ENCODE measurements around the gene ANGPTL3. TPM values are rescaled to one million over a fixed set of nuclear protein-coding genes. Genes with fewer than 3 reads are reported as not detected.
"Not testable (repeated sequence)": the region's sequence is repeated elsewhere in the genome, so short reads cannot be mapped to it uniquely, and the experiment has no call there.

Gene ANGPTL3
- total RNA-seq (not detected), polyA plus RNA-seq (not detected)

DNA sequence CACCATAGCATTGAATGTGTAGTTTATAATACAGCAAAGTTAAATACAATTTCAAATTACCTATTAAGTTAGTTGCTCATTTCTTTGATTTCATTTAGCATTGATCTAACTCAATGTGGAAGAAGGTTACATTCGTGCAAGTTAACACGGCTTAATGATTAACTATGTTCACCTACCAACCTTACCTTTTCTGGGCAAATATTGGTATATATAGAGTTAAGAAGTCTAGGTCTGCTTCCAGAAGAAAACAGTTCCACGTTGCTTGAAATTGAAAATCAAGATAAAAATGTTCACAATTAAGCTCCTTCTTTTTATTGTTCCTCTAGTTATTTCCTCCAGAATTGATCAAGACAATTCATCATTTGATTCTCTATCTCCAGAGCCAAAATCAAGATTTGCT, at the start of gene ANGPTL3:
Gene ANGPTL3, plus strand, starts transcription at position 240 of the 400 bp plus-strand sequence. Its CDS starts 47 bp downstream, at position 287.
- no peaks in the 10 kb centered on the region for H3K9me3 ChIP-seq (ENCODE audit: control insufficient read depth in 2 of 2, low read length in 2 of 2)
- Mint-ChIP-seq H3K9me3 (peaks cover 0 to 1% (median 0%) of the 10 kb centered on the region in 7 donors), H3K27me3 (no peaks in the 10 kb centered on the region), H3K36me3 (peaks cover 4% of the 10 kb centered on the region), H3K27ac (no peak within 1 kb of the TSS), H3K4me3 (no peak within 1 kb of the TSS), H3K4me1 (peaks cover 0 to 10% (median 2%) of the 10 kb centered on the region in 4 donors)
- H3K27ac ChIP-seq (ENCODE audit: insufficient read depth, low read length, poor library complexity, severe bottlenecking): no peak within 1 kb of the TSS
- no peaks in the 10 kb centered on the region for H3K4me1 ChIP-seq (ENCODE audit: control insufficient read depth, insufficient read depth, low read length, poor library complexity, severe bottlenecking)
- ATAC-seq (ENCODE audit: low read depth in 2 of 2) (no peak), DNase-seq (no peak)
- no peak within 1 kb of the TSS for H3K4me3 ChIP-seq (ENCODE audit: low read depth, low read length)
- no peaks in the 10 kb centered on the region for H3K36me3 ChIP-seq (ENCODE audit: control insufficient read depth, insufficient read depth, low read length)
- no peaks in the 10 kb centered on the region for H3K27me3 ChIP-seq (ENCODE audit: control insufficient read depth, insufficient read depth, low read length)

GRCh38 chr1:62561306-62561705, 36.0 kb upstream of the ANGPTL3 start:
- no peak overlapping the region for H3K4me3 Mint-ChIP-seq
- no peak overlapping the region for H3K27ac Mint-ChIP-seq
- H3K4me1 Mint-ChIP-seq: peaks cover 0 to 2% (median 0%) of the 10 kb centered on the region in 4 donors
- H3K9me3 ChIP-seq (ENCODE audit: control insufficient read depth in 2 of 2, low read length in 2 of 2): no peaks in the 10 kb centered on the region
- no peak for ATAC-seq (ENCODE audit: low read depth in 2 of 2)
- H3K4me3 ChIP-seq (ENCODE audit: low read depth, low read length): no peak overlapping the region
- H3K27ac ChIP-seq (ENCODE audit: insufficient read depth, low read length, poor library complexity, severe bottlenecking): no peak overlapping the region
- H3K27me3 Mint-ChIP-seq: no peaks in the 10 kb centered on the region
- no peaks in the 10 kb centered on the region for H3K27me3 ChIP-seq (ENCODE audit: control insufficient read depth, insufficient read depth, low read length)
- no peaks in the 10 kb centered on the region for H3K36me3 ChIP-seq (ENCODE audit: control insufficient read depth, insufficient read depth, low read length)
- peaks cover 10% of the 10 kb centered on the region for H3K36me3 Mint-ChIP-seq
- no peaks in the 10 kb centered on the region for H3K4me1 ChIP-seq (ENCODE audit: control insufficient read depth, insufficient read depth, low read length, poor library complexity, severe bottlenecking)
- DNase-seq: no peak
- H3K9me3 Mint-ChIP-seq: no peaks in the 10 kb centered on the region

DNA sequence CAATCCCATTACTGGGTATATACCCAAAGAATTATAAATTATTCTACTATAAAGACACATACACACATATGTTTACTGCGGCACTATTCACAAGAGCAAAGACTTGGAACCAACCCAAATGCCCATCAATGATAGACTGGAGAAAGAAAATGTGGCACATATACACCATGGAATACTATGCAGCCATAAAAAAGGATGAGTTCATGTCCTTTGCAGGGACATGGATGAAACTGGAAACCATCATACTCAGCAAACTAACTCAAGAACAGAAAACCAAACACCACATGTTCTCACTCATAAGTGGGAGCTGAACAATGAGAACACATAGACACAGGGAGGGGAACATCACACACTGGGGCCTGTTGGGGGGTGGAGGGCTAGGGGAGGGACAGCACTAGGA, 30.1 kb upstream of the ANGPTL3 start:
- not testable (repeated sequence) for H3K9me3 ChIP-seq (ENCODE audit: control insufficient read depth in 2 of 2, low read length in 2 of 2); ATAC-seq (ENCODE audit: low read depth in 2 of 2); H3K27me3 ChIP-seq (ENCODE audit: control insufficient read depth, insufficient read depth, low read length); H3K27ac ChIP-seq (ENCODE audit: insufficient read depth, low read length, poor library complexity, severe bottlenecking); DNase-seq; H3K36me3 ChIP-seq (ENCODE audit: control insufficient read depth, insufficient read depth, low read length); H3K4me1 ChIP-seq (ENCODE audit: control insufficient read depth, insufficient read depth, low read length, poor library complexity, severe bottlenecking); H3K27ac Mint-ChIP-seq; H3K4me3 ChIP-seq (ENCODE audit: low read depth, low read length); H3K27me3 Mint-ChIP-seq; H3K4me1 Mint-ChIP-seq; H3K4me3 Mint-ChIP-seq
- H3K9me3 Mint-ChIP-seq: peaks cover 0 to 18% (median 3%) of the 10 kb centered on the region in 7 donors
- H3K36me3 Mint-ChIP-seq: peaks cover 20% of the 10 kb centered on the region

GRCh38 chr1:62567926-62568325, 29.4 kb upstream of the ANGPTL3 start:
- not testable (repeated sequence) for H3K27me3 Mint-ChIP-seq; H3K4me1 ChIP-seq (ENCODE audit: control insufficient read depth, insufficient read depth, low read length, poor library complexity, severe bottlenecking)

GRCh38 chr1:62571517-62571916, 25.8 kb upstream of the ANGPTL3 start:
- not testable (repeated sequence) for H3K27me3 ChIP-seq (ENCODE audit: control insufficient read depth, insufficient read depth, low read length); H3K4me3 ChIP-seq (ENCODE audit: low read depth, low read length); DNase-seq; H3K27me3 Mint-ChIP-seq; H3K9me3 ChIP-seq (ENCODE audit: control insufficient read depth in 2 of 2, low read length in 2 of 2); H3K27ac ChIP-seq (ENCODE audit: insufficient read depth, low read length, poor library complexity, severe bottlenecking); H3K4me3 Mint-ChIP-seq; H3K36me3 ChIP-seq (ENCODE audit: control insufficient read depth, insufficient read depth, low read length); H3K4me1 Mint-ChIP-seq; H3K27ac Mint-ChIP-seq; H3K4me1 ChIP-seq (ENCODE audit: control insufficient read depth, insufficient read depth, low read length, poor library complexity, severe bottlenecking); ATAC-seq (ENCODE audit: low read depth in 2 of 2)
- H3K36me3 Mint-ChIP-seq: peaks cover 20% of the 10 kb centered on the region
- peaks cover 0 to 18% (median 3%) of the 10 kb centered on the region in 7 donors for H3K9me3 Mint-ChIP-seq

More at GRCh38 chr1:62567926-62568325, 29.4 kb upstream of the ANGPTL3 start:
- not testable (repeated sequence) for H3K27me3 ChIP-seq (ENCODE audit: control insufficient read depth, insufficient read depth, low read length); ATAC-seq (ENCODE audit: low read depth in 2 of 2); H3K27ac Mint-ChIP-seq; H3K27ac ChIP-seq (ENCODE audit: insufficient read depth, low read length, poor library complexity, severe bottlenecking); H3K36me3 ChIP-seq (ENCODE audit: control insufficient read depth, insufficient read depth, low read length); H3K4me3 Mint-ChIP-seq; H3K4me3 ChIP-seq (ENCODE audit: low read depth, low read length); H3K4me1 Mint-ChIP-seq; DNase-seq; H3K9me3 ChIP-seq (ENCODE audit: control insufficient read depth in 2 of 2, low read length in 2 of 2)
- Mint-ChIP-seq H3K36me3 (peaks cover 22% of the 10 kb centered on the region), H3K9me3 (peaks cover 0 to 18% (median 3%) of the 10 kb centered on the region in 7 donors)

GRCh38 chr1:62572476-62572875, 24.8 kb upstream of the ANGPTL3 start:
- H3K36me3 ChIP-seq (ENCODE audit: control insufficient read depth, insufficient read depth, low read length): no peaks in the 10 kb centered on the region
- no peaks in the 10 kb centered on the region for H3K27me3 Mint-ChIP-seq
- H3K27ac ChIP-seq (ENCODE audit: insufficient read depth, low read length, poor library complexity, severe bottlenecking): no peak overlapping the region
- ATAC-seq (ENCODE audit: low read depth in 2 of 2): no peak
- H3K4me1 Mint-ChIP-seq: peaks cover 0 to 5% (median 0%) of the 10 kb centered on the region in 4 donors
- no peaks in the 10 kb centered on the region for H3K4me1 ChIP-seq (ENCODE audit: control insufficient read depth, insufficient read depth, low read length, poor library complexity, severe bottlenecking)
- H3K36me3 Mint-ChIP-seq: peaks cover 17% of the 10 kb centered on the region
- H3K9me3 Mint-ChIP-seq: peaks cover 0 to 14% (median 3%) of the 10 kb centered on the region in 7 donors
- H3K9me3 ChIP-seq (ENCODE audit: control insufficient read depth in 2 of 2, low read length in 2 of 2): peaks cover 0 to 3% of the 10 kb centered on the region in 2 experiments
- H3K27me3 ChIP-seq (ENCODE audit: control insufficient read depth, insufficient read depth, low read length): no peaks in the 10 kb centered on the region
- no peak overlapping the region for H3K4me3 ChIP-seq (ENCODE audit: low read depth, low read length)
- H3K27ac Mint-ChIP-seq: no peak overlapping the region
- no peak overlapping the region for H3K4me3 Mint-ChIP-seq
- no peak for DNase-seq

GRCh38 chr1:62573675-62574074, 23.6 kb upstream of the ANGPTL3 start:
- peaks cover 13% of the 10 kb centered on the region for H3K36me3 Mint-ChIP-seq

DNA sequence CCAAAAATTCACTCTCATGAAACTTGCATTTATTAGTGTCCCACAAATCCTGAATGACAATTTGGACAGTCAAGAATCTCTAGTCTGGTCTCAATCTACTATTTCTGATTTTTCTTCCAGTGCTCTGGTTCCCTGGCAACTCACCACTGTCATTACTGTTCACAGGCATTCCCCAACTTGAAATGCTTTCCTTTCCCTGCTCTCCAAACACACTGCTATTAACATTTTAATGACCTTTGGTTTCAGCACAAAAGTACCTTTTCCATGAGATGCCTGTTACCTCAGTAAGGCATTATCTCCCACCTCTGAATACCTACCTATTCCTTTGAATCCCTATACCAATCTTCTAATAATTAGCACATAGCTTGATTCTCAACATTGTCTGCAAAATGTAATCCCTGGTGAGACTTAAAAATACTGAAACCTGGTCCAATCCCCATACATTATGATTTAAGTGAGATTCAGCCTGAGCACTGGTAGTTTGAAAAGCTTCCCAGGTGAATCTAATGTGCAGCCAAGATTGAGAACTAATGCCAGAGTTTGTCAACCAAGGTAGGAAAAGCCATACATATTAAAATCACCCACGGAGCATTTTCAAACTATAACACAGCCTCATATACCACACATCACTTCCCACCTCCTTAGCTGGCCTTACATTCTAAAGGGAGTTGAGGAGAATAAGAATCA, 11.7 kb upstream of the ANGPTL3 start:
- DNase-seq (no peak), ATAC-seq (ENCODE audit: low read depth in 2 of 2) (no peak)
- no peaks in the 10 kb centered on the region for H3K27me3 ChIP-seq (ENCODE audit: control insufficient read depth, insufficient read depth, low read length)
- Mint-ChIP-seq H3K4me3 (no peak overlapping the region), H3K27me3 (no peaks in the 10 kb centered on the region), H3K9me3 (peaks cover 0 to 11% (median 0%) of the 10 kb centered on the region in 7 donors), H3K27ac (no peak overlapping the region), H3K4me1 (no peaks in the 10 kb centered on the region), H3K36me3 (peaks cover 8% of the 10 kb centered on the region)
- no peaks in the 10 kb centered on the region for H3K9me3 ChIP-seq (ENCODE audit: control insufficient read depth in 2 of 2, low read length in 2 of 2)
- no peaks in the 10 kb centered on the region for H3K36me3 ChIP-seq (ENCODE audit: control insufficient read depth, insufficient read depth, low read length)
- H3K4me1 ChIP-seq (ENCODE audit: control insufficient read depth, insufficient read depth, low read length, poor library complexity, severe bottlenecking): no peaks in the 10 kb centered on the region
- H3K4me3 ChIP-seq (ENCODE audit: low read depth, low read length): no peak overlapping the region
- H3K27ac ChIP-seq (ENCODE audit: insufficient read depth, low read length, poor library complexity, severe bottlenecking): no peak overlapping the region

More at GRCh38 chr1:62573675-62574074, 23.6 kb upstream of the ANGPTL3 start:
- Histone ChIP-seq H3K27me3 (ENCODE audit: control insufficient read depth, insufficient read depth, low read length) (no peaks in the 10 kb centered on the region), H3K4me3 (ENCODE audit: low read depth, low read length) (no peak overlapping the region), H3K36me3 (ENCODE audit: control insufficient read depth, insufficient read depth, low read length) (no peaks in the 10 kb centered on the region), H3K4me1 (ENCODE audit: control insufficient read depth, insufficient read depth, low read length, poor library complexity, severe bottlenecking) (no peaks in the 10 kb centered on the region), H3K9me3 (ENCODE audit: control insufficient read depth in 2 of 2, low read length in 2 of 2) (peaks cover 0 to 3% of the 10 kb centered on the region in 2 experiments), H3K27ac (ENCODE audit: insufficient read depth, low read length, poor library complexity, severe bottlenecking) (no peak overlapping the region)
- Mint-ChIP-seq H3K4me3 (no peak overlapping the region), H3K27me3 (no peaks in the 10 kb centered on the region), H3K4me1 (peaks cover 0 to 5% (median 0%) of the 10 kb centered on the region in 4 donors), H3K27ac (peak overlapping the region in 1 of 3 donors; percentile 27), H3K9me3 (peaks cover 0 to 9% (median 1%) of the 10 kb centered on the region in 7 donors)
- DNase-seq (no peak), ATAC-seq (ENCODE audit: low read depth in 2 of 2) (no peak)
